Type B pancreatic cell (in vitro differentiated cells): Measurements from ENCODE around the gene DGKG. TPM values are rescaled to one million over a fixed set of nuclear protein-coding genes. Genes with fewer than 3 reads are reported as not detected.

Source experiments
- DNase-seq: peaks from one replicate; pipeline ENCODE4 v3.0.0; 2021; ENCODE audit warnings: mixed read lengths; ENCODE audit not compliant: unreplicated experiment; ENCODE audit errors: extremely low spot score
- H3K27ac Mint-ChIP-seq: 2 replicates; pipeline ENCODE4 v1.8.0; 2021; ENCODE audit warnings: mild to moderate bottlenecking, mixed read lengths
- H3K27me3 Mint-ChIP-seq: 2 replicates; pipeline ENCODE4 v1.8.0; 2021; ENCODE audit warnings: mixed read lengths
- H3K36me3 Mint-ChIP-seq: 2 replicates; pipeline ENCODE4 v1.8.0; 2021; ENCODE audit warnings: mixed read lengths
- H3K4me1 Mint-ChIP-seq: one replicate; pipeline ENCODE4 v1.8.0; 2021; ENCODE audit warnings: mixed read lengths; ENCODE audit not compliant: unreplicated experiment
- H3K4me3 Mint-ChIP-seq: 2 replicates; pipeline ENCODE4 v1.8.0; 2021; ENCODE audit warnings: mild to moderate bottlenecking, mixed read lengths
- H3K9me3 Mint-ChIP-seq: 2 replicates; pipeline ENCODE4 v1.8.0; 2021; ENCODE audit warnings: mixed read lengths
- CTCF ChIP-seq: fragments of 200-600 bp; sonication (generic); conservative IDR thresholded peaks from 2 replicates; pipeline ENCODE4 v1.5.0; 2021; ENCODE audit warnings: antibody characterized with exemption, mild to moderate bottlenecking
- total RNA-seq: library from RNA; stranded (reverse); gene quantifications from 2 replicates; pipeline ENCODE4 v1.2.1, GENCODE V29; 2021; ENCODE audit warnings: low replicate concordance

DGKG gene
- total RNA-seq, 1 donor from 2014 or later, result 11.6 TPM

- no peak for DNase-seq
- Mint-ChIP-seq H3K27me3 (peaks cover 52% of the 10 kb centered on the region), H3K4me1 (peaks cover 18% of the 10 kb centered on the region), H3K27ac (no peak overlapping the region), H3K9me3 (no peaks in the 10 kb centered on the region), H3K4me3 (no peak overlapping the region), H3K36me3 (peaks cover 9% of the 10 kb centered on the region)
- no peak for TF ChIP-seq CTCF
Measured at GRCh38 chr3:186254676-186255650, 107.1 kb downstream of the DGKG start.

GRCh38 chr3:186251948-186252619 lies 110.0 kb downstream of the DGKG start:
- TF ChIP-seq CTCF, result no peak
- peaks cover 7% of the 10 kb centered on the region for H3K4me1 Mint-ChIP-seq
- H3K4me3 Mint-ChIP-seq, result no peak overlapping the region
- peaks cover 44% of the 10 kb centered on the region for H3K27me3 Mint-ChIP-seq
- no peak for DNase-seq
- peaks cover 5% of the 10 kb centered on the region for H3K36me3 Mint-ChIP-seq
- H3K27ac Mint-ChIP-seq, result no peak overlapping the region
- H3K9me3 Mint-ChIP-seq, result no peaks in the 10 kb centered on the region

- H3K36me3 Mint-ChIP-seq, result no peaks in the 10 kb centered on the region
- no peak overlapping the region for H3K27ac Mint-ChIP-seq
- no peaks in the 10 kb centered on the region for H3K9me3 Mint-ChIP-seq
- TF ChIP-seq CTCF, result no peak
- H3K27me3 Mint-ChIP-seq, result peaks cover 20% of the 10 kb centered on the region
- no peak for DNase-seq
- no peaks in the 10 kb centered on the region for H3K4me1 Mint-ChIP-seq
- no peak overlapping the region for H3K4me3 Mint-ChIP-seq
Measured at GRCh38 chr3:186248850-186249249, 113.2 kb downstream of the DGKG start.

- no peak overlapping the region for H3K4me3 Mint-ChIP-seq
- no peak for TF ChIP-seq CTCF
- no peak overlapping the region for H3K27ac Mint-ChIP-seq
- no peaks in the 10 kb centered on the region for H3K9me3 Mint-ChIP-seq
- no peaks in the 10 kb centered on the region for H3K4me1 Mint-ChIP-seq
- DNase-seq, result no peak
- H3K36me3 Mint-ChIP-seq, result no peaks in the 10 kb centered on the region
- H3K27me3 Mint-ChIP-seq, result peaks cover 18% of the 10 kb centered on the region
Measured at GRCh38 chr3:186247821-186248814, 113.9 kb downstream of the DGKG start.

- DNase-seq, result no peak
- Mint-ChIP-seq H3K4me1 (no peaks in the 10 kb centered on the region), H3K27me3 (peaks cover 18% of the 10 kb centered on the region), H3K36me3 (no peaks in the 10 kb centered on the region), H3K27ac (no peak overlapping the region), H3K9me3 (no peaks in the 10 kb centered on the region), H3K4me3 (no peak overlapping the region)
- no peak for TF ChIP-seq CTCF
Measured at GRCh38 chr3:186246941-186247340, 115.1 kb downstream of the DGKG start.
